Prostate gland (tissue), 2 donors: Measurements from ENCODE around the gene TESK2. TPM values are rescaled to one million over a fixed set of nuclear protein-coding genes. Genes with fewer than 3 reads are reported as not detected.
A peak's percentile ranks its signal among the peaks of the same experiment; 100 is the strongest.
"Not testable (repeated sequence)": the region's sequence is repeated elsewhere in the genome, so short reads cannot be mapped to it uniquely, and the experiment has no call there.

Experiments used
- DNase-seq: peaks from one replicate; pipeline ENCODE4 v3.0.0-alpha.2; 2019; ENCODE audit warnings: low spot score
- H3K27ac ChIP-seq, 2 donors: fragments of 200-600 bp; sonication (generic); 2 replicates each; pipeline ENCODE4 v1.5.1; 2017 to 2019
- H3K27me3 ChIP-seq: fragments of 200-600 bp; sonication (generic); replicated peaks from 2 replicates; pipeline ENCODE4 v1.5.1; 2019; ENCODE audit not compliant: insufficient read depth
- H3K36me3 ChIP-seq, 2 donors: fragments of 200-600 bp; sonication (generic); 1 replicate in 1 of 2; 2 replicates in 1 of 2; pipeline versions ENCODE4 v1.5.1 to v1.8.1; 2017 to 2019
- H3K4me1 ChIP-seq: fragments of 200-600 bp; sonication (generic); replicated peaks from 2 replicates; pipeline ENCODE4 v1.5.1; 2019
- H3K4me3 ChIP-seq, 2 donors: fragments of 200-600 bp; sonication (generic); 2 replicates each; pipeline ENCODE4 v1.5.1; 2017 to 2019
- H3K9me3 ChIP-seq: fragments of 200-600 bp; sonication (generic); 2 replicates; pipeline ENCODE4 v1.5.1; 2017
- POLR2A ChIP-seq: fragments of 450-650 bp; IDR thresholded peaks from one replicate; pipeline ENCODE4 v1.6.1; 2016; ENCODE audit warnings: antibody characterized with exemption, mild to moderate bottlenecking
- POLR2AphosphoS5 ChIP-seq: sonication (generic); formaldehyde crosslinking; IDR thresholded peaks from one replicate; pipeline ENCODE4 v1.6.1; 2017; ENCODE audit warnings: antibody characterized with exemption
- WGBS: methylation state at CpG from one replicate; pipeline ENCODE4 v1.1.5; 2018; 5-methylcytosine and 5-hydroxymethylcytosine counted together
- intact Hi-C: fragments of 100-400 bp; cut with DNase I; formaldehyde crosslinking; loops from one replicate; pipeline ENCODE4 v1.14.2; 2022
- total RNA-seq, 2 donors: library from RNA; depleted of rRNA; stranded (reverse); fragments of >200 nt; gene quantifications; one replicate each; pipeline ENCODE4 v1.1.0, GENCODE V29; 2016
- TF ChIP-seq, protein P1 (sequence below), 4 experiments: fragments of 200-600 bp in 2 of 4; fragments of 450-650 bp in 2 of 4; sonication (generic) in 2 of 4; IDR thresholded peaks; 1 replicate in 3 of 4; 2 replicates in 1 of 4; pipeline ENCODE4 v1.5.1; 2016 to 2019; ENCODE audit warnings: antibody characterized with exemption in 4 of 4, mild to moderate bottlenecking in 2 of 4, moderate library complexity in 2 of 4

The TESK2 gene
- total RNA-seq, 2 donors from 2014 or later, result 21.4 to 26.4 TPM

DNA sequence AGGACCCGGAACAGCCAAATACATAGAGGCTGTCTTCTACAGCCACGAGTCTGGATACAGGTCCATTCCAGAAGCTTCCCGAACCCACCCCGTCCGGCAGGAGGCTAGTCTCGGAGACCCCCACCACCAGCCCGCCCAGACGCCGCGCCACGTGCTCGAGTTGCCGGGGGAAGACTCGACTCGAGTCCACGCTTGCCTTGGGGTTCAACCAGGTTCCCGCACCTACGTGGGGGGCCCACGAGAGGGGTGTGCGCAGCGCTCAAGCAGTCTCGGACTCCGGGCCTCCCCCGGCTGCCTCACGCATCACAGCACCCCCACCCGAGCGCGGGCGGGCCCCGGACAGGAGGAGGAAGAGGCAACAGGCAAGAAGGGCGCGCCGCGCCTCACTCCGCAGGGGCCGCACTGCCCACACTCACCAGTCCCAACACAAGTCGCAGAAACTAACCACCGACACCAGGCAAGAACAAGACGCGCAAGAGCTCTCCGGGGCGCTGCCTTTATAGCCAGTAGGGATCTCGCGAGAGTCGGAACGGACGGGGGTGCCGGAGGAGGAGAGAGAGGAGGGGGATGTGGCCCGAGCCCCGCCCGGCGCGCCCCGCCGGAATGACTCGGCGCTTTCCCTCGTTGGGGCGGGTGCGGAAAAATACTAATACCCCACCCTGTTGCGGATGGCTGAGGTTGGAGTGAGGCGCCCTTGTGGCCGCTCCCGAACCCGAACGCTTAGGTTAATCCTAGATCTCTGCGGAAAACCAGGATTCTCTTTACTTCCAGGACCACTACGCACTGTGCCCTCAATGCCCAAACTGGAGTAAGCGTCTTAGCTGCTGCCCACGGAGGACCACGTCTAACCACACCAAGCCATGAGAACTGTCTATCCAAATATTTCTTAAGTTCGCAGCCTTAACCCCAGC lies 30.7 kb upstream of the TESK2 start, which contains the start of gene PRDX1:
Gene PRDX1 (minus strand): TSS at position 472 of the 911 bp plus-strand sequence. CDS start 2,841 bp downstream, outside the sequence.
- Histone ChIP-seq H3K27ac (peak within 1 kb of the TSS; percentile 95 to 97), H3K4me3 (peak within 1 kb of the TSS; percentile 93 to 95), H3K36me3 (peaks cover 0 to 7% of the 10 kb centered on the region in 2 donors), H3K27me3 (no peaks in the 10 kb centered on the region), H3K4me1 (no peaks in the 10 kb centered on the region), H3K9me3 (no peaks in the 10 kb centered on the region)
- WGBS, result under 1% methylated on average over 64 of the region's 72 CpGs
- intact Hi-C loops, result loop anchor here (2.0 kb wide), 1 partner anchor 29 kb away; the partner anchor contains the start of gene AKR1A1
- DNase-seq, result peak; percentile 98
- TF ChIP-seq, protein P1, sequence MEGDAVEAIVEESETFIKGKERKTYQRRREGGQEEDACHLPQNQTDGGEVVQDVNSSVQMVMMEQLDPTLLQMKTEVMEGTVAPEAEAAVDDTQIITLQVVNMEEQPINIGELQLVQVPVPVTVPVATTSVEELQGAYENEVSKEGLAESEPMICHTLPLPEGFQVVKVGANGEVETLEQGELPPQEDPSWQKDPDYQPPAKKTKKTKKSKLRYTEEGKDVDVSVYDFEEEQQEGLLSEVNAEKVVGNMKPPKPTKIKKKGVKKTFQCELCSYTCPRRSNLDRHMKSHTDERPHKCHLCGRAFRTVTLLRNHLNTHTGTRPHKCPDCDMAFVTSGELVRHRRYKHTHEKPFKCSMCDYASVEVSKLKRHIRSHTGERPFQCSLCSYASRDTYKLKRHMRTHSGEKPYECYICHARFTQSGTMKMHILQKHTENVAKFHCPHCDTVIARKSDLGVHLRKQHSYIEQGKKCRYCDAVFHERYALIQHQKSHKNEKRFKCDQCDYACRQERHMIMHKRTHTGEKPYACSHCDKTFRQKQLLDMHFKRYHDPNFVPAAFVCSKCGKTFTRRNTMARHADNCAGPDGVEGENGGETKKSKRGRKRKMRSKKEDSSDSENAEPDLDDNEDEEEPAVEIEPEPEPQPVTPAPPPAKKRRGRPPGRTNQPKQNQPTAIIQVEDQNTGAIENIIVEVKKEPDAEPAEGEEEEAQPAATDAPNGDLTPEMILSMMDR (IDR thresholded peaks at IDR 0.05), result peak in 1 of 4 experiments; percentile 43
- TF ChIP-seq POLR2AphosphoS5 (peak; percentile 100), POLR2A (peak; percentile 98)

DNA sequence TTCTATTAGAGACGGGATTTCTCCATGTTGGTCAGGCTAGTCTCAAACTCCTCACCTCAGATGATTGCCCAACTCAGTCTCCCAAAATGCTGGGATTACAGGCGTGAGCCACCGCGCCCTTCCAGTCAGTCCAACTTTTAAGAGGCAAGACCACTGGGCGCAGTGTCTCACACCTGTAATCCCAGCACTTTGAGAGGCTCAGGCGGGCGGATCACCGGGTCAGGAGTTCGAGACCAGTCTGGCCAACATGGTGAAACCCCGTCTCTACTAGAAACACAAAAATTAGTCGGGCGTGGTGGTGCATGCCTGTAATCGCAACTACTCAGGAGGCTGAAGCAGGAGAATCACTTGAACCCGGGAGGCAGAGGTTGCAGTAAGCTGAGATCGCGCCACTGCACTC lies 28.8 kb upstream of the TESK2 start:
- WGBS, result 80% methylated on average over 16 of the region's 16 CpGs
- H3K4me3 ChIP-seq, result not testable (repeated sequence)
- intact Hi-C loops, result loop anchor here (2.0 kb wide), 1 partner anchor 31 kb away; the partner anchor contains the start of gene AKR1A1

DNA sequence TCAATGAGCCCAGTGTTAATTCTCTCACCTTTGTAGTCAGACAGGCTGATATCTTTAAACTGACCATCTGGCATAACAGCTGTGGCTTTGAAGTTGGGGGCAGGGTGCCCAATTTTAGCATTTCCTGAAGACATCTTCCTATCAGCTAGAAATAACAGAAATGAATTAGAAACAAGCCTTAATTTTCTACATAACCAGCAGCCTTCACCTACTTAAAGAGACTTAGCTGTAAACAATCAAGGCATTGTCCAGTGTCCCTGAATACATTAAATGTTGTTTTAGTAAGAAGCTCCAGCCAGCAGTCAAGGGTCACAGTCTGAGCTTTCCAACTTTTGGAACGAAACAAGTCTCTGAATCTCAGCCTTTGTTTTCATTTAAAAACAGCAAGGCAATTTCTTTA lies 27.9 kb upstream of the TESK2 start:
- WGBS, result 14% methylated on average over 1 of the region's 1 CpG
- H3K36me3 ChIP-seq, result peaks cover 3 to 26% of the 10 kb centered on the region in 2 donors
- no peak for DNase-seq
- no peak overlapping the region for H3K4me3 ChIP-seq
- peak overlapping the region in 1 of 2 donors; percentile 5 for H3K27ac ChIP-seq
- H3K27me3 ChIP-seq, result no peaks in the 10 kb centered on the region
- no peaks in the 10 kb centered on the region for H3K9me3 ChIP-seq
- no peak for TF ChIP-seq POLR2A
- no peak for TF ChIP-seq POLR2AphosphoS5
- TF ChIP-seq, protein P1 (IDR thresholded peaks at IDR 0.05), result no peak
- intact Hi-C loops, result no loop called here
- no peaks in the 10 kb centered on the region for H3K4me1 ChIP-seq

More for the DNA sequence above, 28.8 kb upstream of the TESK2 start:
- not testable (repeated sequence) for DNase-seq, H3K4me1 ChIP-seq, H3K27ac ChIP-seq, H3K9me3 ChIP-seq, H3K27me3 ChIP-seq
- H3K36me3 ChIP-seq, result peaks cover 0 to 19% of the 10 kb centered on the region in 2 donors

DNA sequence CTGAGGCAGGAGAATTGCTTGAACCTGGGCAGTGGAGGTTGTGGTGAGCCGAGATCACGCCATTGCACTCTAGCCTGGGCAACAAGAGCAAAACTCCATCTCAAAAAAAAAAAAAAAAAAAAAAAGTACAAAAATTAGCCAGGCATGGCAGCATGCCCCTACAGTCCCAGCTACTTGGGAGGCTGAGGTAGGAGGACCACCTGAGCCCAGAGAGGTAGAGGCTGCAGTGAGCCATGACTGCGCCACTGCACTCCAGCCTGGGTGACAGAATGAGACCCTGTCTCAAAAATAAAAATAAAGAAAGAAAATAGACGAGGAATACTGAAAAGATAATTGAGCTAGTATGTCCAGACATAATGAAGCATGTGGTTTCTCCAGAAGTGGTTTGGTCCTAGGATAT lies 27.4 kb upstream of the TESK2 start:
- H3K27ac ChIP-seq, H3K9me3 ChIP-seq, H3K4me3 ChIP-seq, H3K27me3 ChIP-seq, H3K4me1 ChIP-seq, intact Hi-C loops, DNase-seq: not testable (repeated sequence)
- peaks cover 3 to 29% of the 10 kb centered on the region in 2 donors for H3K36me3 ChIP-seq
- 95% methylated on average over 4 of the region's 4 CpGs for WGBS

DNA sequence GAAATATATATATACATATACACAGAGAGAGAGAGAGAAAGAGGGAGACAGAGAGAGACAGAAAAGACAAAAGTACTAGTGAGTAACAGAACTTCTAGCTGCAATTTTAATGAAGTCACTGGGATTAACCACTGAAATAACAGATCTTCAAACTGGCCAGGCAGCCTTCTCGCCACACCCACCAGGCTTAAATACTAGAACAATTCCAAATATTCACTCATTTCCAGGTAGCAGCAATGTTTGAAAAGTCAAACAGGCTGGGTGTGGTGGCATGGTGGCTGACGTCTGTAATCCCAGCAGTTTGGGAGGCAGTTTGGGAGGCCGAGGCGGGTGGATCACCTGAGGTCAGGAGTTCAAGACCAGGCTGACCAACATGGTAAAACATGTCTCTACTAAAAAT lies 25.5 kb upstream of the TESK2 start:
- intact Hi-C loops, result no loop called here
- Histone ChIP-seq H3K36me3 (peaks cover 3 to 34% of the 10 kb centered on the region in 2 donors), H3K27ac (no peak overlapping the region), H3K27me3 (no peaks in the 10 kb centered on the region), H3K4me3 (no peak overlapping the region), H3K9me3 (no peaks in the 10 kb centered on the region), H3K4me1 (no peaks in the 10 kb centered on the region)
- WGBS, result 73% methylated on average over 4 of the region's 4 CpGs
- TF ChIP-seq POLR2AphosphoS5 (no peak), POLR2A (no peak)
- TF ChIP-seq, protein P1 (IDR thresholded peaks at IDR 0.05), result no peak
- no peak for DNase-seq
